ENCODE data around the gene APBB1IP. TPM values are rescaled to one million over a fixed set of nuclear protein-coding genes. Genes with fewer than 3 reads are reported as not detected.
A peak's percentile ranks its signal among the peaks of the same experiment; 100 is the strongest.
"Not testable (repeated sequence)": the region's sequence is repeated elsewhere in the genome, so short reads cannot be mapped to it uniquely, and the experiment has no call there.

The APBB1IP gene
- total RNA-seq, 1 experiment from 2014 or later: not detected

DNA sequence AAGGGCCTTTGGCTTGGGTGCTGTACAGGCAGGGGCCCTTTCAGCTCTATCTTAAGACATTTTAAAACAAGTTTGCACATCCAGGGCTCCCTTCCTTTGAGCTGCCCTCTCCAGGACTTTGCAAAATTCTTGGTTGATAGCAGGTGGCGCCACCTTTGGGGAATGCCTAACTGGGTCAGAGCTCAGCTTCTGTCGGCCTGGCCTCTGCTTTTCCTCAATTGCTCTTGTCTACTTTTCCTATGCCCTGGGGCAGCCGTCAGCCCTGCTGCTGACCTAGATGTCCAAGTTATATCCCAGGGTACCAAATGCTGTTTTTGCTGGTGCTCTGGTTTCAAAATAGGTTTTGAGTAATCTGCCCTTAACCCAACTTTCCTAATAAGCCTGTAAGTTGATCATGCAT is 65.8 kb downstream of the APBB1IP start:
- no peaks in the 10 kb centered on the region for H3K9me2 ChIP-seq (replicated peaks; ENCODE audit: low read length)
- no peaks in the 10 kb centered on the region for H4K20me1 ChIP-seq (ENCODE audit: low read length)
- H3K36me3 ChIP-seq (ENCODE audit: low read depth, low read length): no peaks in the 10 kb centered on the region
- DNase-seq (no peak), ATAC-seq (no peak)
- ChIA-PET CTCF (no interaction called here), POLR2A (ENCODE audit: unreplicated experiment) (no interaction called here)
- no peak overlapping the region for H3K4me2 ChIP-seq (ENCODE audit: low read length)
- H3K4me1 ChIP-seq (ENCODE audit: insufficient read depth, low read length): no peaks in the 10 kb centered on the region
- intact Hi-C loops (cut with micrococcal nuclease): no loop called here
- H3K27ac ChIP-seq (ENCODE audit: low read length): no peak overlapping the region
- TF ChIP-seq EZH2 (IDR thresholded peaks at IDR 0.05; ENCODE audit: low read length, unreplicated experiment): no peak
- TF ChIP-seq, protein P1, sequence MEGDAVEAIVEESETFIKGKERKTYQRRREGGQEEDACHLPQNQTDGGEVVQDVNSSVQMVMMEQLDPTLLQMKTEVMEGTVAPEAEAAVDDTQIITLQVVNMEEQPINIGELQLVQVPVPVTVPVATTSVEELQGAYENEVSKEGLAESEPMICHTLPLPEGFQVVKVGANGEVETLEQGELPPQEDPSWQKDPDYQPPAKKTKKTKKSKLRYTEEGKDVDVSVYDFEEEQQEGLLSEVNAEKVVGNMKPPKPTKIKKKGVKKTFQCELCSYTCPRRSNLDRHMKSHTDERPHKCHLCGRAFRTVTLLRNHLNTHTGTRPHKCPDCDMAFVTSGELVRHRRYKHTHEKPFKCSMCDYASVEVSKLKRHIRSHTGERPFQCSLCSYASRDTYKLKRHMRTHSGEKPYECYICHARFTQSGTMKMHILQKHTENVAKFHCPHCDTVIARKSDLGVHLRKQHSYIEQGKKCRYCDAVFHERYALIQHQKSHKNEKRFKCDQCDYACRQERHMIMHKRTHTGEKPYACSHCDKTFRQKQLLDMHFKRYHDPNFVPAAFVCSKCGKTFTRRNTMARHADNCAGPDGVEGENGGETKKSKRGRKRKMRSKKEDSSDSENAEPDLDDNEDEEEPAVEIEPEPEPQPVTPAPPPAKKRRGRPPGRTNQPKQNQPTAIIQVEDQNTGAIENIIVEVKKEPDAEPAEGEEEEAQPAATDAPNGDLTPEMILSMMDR (conservative IDR thresholded peaks at IDR 0.05; ENCODE audit: low read depth, low read length): peak; percentile 34; the same call in 1 of the 2 replicates
- H3F3A ChIP-seq (ENCODE audit: low read length, unreplicated experiment): no peaks in the 10 kb centered on the region
- no peak overlapping the region for H3K4me3 ChIP-seq (ENCODE audit: low read length)
- H3K79me2 ChIP-seq (ENCODE audit: low read length): no peaks in the 10 kb centered on the region
- no peaks in the 10 kb centered on the region for H3K9me3 ChIP-seq (ENCODE audit: low read length)
- no peak overlapping the region for H2AFZ ChIP-seq (ENCODE audit: low read length)
- BruUV-seq (replicated peaks): no TSS peak
- H3K9ac ChIP-seq (ENCODE audit: low read length): no peak overlapping the region
- H3K27me3 ChIP-seq (ENCODE audit: low read length): peaks cover 25% of the 10 kb centered on the region

DNA sequence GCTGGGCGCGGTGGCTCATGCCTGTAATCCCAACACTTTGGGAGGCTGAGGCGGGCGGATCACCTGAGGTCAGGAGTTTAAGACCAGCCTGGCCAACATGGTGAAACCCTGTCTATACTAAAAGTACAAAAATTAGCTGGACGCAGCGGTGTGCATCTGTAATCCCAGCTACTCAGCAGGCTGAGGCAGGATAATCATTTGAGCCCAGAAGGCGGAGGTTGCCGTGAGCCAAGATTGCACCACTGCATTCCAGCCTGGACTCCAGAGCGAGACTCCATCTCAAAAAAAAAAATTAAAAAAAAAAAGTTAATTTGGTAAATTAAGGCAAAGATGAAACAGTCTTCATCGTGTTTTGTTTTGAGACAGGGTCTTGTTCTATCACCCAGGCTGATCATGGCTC is 66.3 kb downstream of the APBB1IP start:
- BruUV-seq (replicated peaks); CTCF ChIA-PET: not testable (repeated sequence)

DNA sequence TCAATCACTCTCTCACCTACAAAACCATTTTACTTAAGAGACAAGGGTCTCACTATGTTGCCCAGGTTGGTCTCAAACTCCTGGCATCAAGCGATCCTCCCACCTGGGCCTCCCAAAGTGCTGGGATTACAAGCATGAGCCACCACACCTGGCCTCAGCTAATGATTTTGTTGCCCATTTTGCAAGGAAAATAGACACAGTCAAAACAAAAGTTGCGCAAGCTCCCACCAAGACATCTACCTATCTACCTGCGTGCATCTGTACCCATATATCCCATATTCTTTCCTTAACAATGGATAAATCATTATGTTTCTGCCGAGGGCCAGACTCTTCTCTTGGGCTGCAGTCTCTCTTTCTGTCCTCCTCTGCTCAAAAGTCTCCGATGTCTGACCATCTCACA is 67.3 kb downstream of the APBB1IP start:
- Histone ChIP-seq H3K79me2 (ENCODE audit: low read length) (no peaks in the 10 kb centered on the region), H4K20me1 (ENCODE audit: low read length) (no peaks in the 10 kb centered on the region), H2AFZ (ENCODE audit: low read length) (no peak overlapping the region), H3K4me1 (ENCODE audit: insufficient read depth, low read length) (no peaks in the 10 kb centered on the region), H3K9me2 (replicated peaks; ENCODE audit: low read length) (no peaks in the 10 kb centered on the region), H3K9me3 (ENCODE audit: low read length) (no peaks in the 10 kb centered on the region), H3K36me3 (ENCODE audit: low read depth, low read length) (no peaks in the 10 kb centered on the region), H3K27ac (ENCODE audit: low read length) (no peak overlapping the region), H3K4me3 (ENCODE audit: low read length) (no peak overlapping the region), H3K27me3 (ENCODE audit: low read length) (peaks cover 34% of the 10 kb centered on the region), H3K9ac (ENCODE audit: low read length) (no peak overlapping the region), H3K4me2 (ENCODE audit: low read length) (no peak overlapping the region), H3F3A (ENCODE audit: low read length, unreplicated experiment) (no peaks in the 10 kb centered on the region)
- POLR2A ChIA-PET (ENCODE audit: unreplicated experiment): no interaction called here
- TF ChIP-seq, protein P1 (conservative IDR thresholded peaks at IDR 0.05; ENCODE audit: low read depth, low read length): no peak
- TF ChIP-seq EZH2phosphoT487 (IDR thresholded peaks at IDR 0.05; ENCODE audit: borderline replicate concordance, low read length) (no peak), EZH2 (IDR thresholded peaks at IDR 0.05; ENCODE audit: low read length, unreplicated experiment) (no peak)
- intact Hi-C loops (cut with micrococcal nuclease): no loop called here
- BruUV-seq (replicated peaks): no TSS peak
- DNase-seq (no peak), ATAC-seq (no peak)
- CTCF ChIA-PET: no interaction called here

More for the DNA sequence above, 66.3 kb downstream of the APBB1IP start:
- H3K79me2 ChIP-seq (ENCODE audit: low read length); H3K4me1 ChIP-seq (ENCODE audit: insufficient read depth, low read length); H3F3A ChIP-seq (ENCODE audit: low read length, unreplicated experiment); H3K4me3 ChIP-seq (ENCODE audit: low read length); H3K9me3 ChIP-seq (ENCODE audit: low read length); H2AFZ ChIP-seq (ENCODE audit: low read length); H3K9me2 ChIP-seq (replicated peaks; ENCODE audit: low read length); H3K27ac ChIP-seq (ENCODE audit: low read length); H4K20me1 ChIP-seq (ENCODE audit: low read length); H3K36me3 ChIP-seq (ENCODE audit: low read depth, low read length); POLR2A ChIA-PET (ENCODE audit: unreplicated experiment); intact Hi-C loops (cut with micrococcal nuclease); H3K4me2 ChIP-seq (ENCODE audit: low read length); H3K9ac ChIP-seq (ENCODE audit: low read length); ATAC-seq; DNase-seq: not testable (repeated sequence)
- H3K27me3 ChIP-seq (ENCODE audit: low read length): peaks cover 30% of the 10 kb centered on the region

All from PC-3 (cell line).